ENCODE measurements around the gene OOSP1.
"Not testable (repeated sequence)": the region's sequence is repeated elsewhere in the genome, so short reads cannot be mapped to it uniquely, and the experiment has no call there.

Gene OOSP1

GRCh38 chr11:59962107-59962482, 23.9 kb downstream of the OOSP1 start:
- DNase-seq = no peak

GRCh38 chr11:59963733-59964132, 25.5 kb downstream of the OOSP1 start, which contains the start of gene OOSP4A:
Gene OOSP4A (plus strand): TSS chr11:59964033. CDS start chr11:59964033, 0 bp downstream.
- DNase-seq = no peak

GRCh38 chr11:59965424-59965823, 27.2 kb downstream of the OOSP1 start:
- DNase-seq = no peak

DNA sequence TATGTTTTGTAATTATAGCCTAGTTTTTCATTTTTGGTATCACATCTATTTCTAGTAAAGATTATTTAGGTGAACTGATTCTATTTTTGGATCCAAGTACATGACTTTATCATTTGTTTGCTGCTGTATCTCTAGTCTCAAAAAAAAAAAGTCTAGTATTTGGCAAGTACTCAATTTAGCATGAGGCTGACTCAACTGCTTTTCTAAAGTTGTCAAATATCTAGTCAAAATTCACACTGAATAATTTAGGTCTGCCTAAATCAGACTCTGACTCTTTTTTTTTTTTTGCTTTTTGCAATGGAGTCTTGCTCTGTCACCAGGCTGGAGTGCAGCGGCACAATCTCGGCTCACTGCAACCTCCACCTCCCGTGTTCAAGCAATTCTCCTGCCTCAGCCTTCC, 28.0 kb downstream of the OOSP1 start:
- DNase-seq = no peak

- no peak for DNase-seq
Observed at GRCh38 chr11:59967677-59968394, 29.6 kb downstream of the OOSP1 start.

- no peak for DNase-seq
Observed at GRCh38 chr11:59968395-59968783, 30.2 kb downstream of the OOSP1 start.

GRCh38 chr11:59973097-59973496, 34.9 kb downstream of the OOSP1 start:
- DNase-seq = no peak

DNA sequence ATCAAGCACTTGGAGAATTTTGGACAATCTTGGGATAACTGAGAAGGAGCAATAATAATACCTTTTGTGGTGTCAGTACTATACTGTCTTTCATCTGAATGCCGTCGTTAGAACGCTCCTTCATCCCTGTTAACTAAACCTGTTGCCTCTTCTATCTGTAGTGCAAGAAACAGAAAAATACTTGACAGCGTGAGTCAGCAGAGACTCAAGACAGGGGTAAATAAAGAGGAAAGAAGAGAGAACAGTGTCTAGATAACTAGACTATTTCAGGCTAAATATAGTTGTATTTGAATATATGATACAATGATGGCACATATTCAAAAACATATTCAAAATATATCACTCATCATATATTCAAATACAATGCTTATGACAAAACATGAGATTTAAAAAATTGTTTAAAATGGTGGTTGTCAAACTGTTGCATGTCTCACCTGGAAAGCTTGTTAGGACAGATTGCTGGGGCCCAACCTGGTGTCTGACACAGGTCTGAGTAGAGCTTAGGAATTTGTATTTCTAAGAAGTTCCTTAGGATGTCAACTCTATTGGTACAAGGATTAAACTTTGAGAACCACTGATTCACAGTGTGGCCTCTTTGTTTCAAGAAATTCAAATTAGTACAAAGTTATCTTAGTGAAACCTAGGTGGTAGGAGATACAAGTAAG, 43.0 kb downstream of the OOSP1 start:
- no peak for DNase-seq

DNA sequence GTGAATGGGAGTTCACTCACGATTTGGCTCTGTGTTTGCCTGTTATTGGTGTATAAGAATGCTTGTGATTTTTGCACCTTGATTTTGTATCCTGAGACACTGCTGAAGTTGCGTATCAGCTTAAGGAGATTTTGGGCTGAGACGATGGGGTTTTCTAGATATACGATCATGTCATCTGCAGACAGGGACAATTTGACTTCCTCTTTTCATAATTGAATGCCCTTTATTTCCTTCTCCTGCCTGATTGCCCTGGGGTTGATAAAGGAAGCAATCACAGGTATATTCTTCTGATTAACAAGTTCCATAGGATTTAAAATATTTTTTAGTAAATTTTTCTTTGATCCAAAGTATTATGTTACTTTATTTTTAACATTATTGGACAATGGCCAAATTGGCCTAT, 43.8 kb downstream of the OOSP1 start:
- not testable (repeated sequence) for DNase-seq

- no peak for DNase-seq
Observed at GRCh38 chr11:59983212-59983611, 45.0 kb downstream of the OOSP1 start.

GRCh38 chr11:59984368-59984767, 46.1 kb downstream of the OOSP1 start:
- DNase-seq = no peak

DNA sequence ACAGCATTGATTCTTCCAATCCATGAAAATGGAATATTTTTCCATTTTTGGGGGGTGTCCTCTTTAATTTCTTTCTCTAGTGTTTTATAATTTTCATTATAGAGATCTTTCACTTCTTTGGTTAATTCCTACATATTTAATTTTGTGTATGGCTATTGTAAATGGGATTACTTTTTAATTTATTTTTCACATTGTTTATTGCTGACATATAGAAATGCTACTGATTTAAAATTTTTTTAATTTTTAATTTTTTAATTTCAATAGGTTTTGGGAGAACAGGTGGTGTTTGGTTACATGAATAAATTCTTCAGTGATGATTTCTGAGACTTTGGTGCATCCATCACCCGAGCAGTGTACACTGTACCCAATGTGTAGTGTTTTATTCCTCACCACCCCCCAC, 52.2 kb downstream of the OOSP1 start:
- DNase-seq = no peak

DNA sequence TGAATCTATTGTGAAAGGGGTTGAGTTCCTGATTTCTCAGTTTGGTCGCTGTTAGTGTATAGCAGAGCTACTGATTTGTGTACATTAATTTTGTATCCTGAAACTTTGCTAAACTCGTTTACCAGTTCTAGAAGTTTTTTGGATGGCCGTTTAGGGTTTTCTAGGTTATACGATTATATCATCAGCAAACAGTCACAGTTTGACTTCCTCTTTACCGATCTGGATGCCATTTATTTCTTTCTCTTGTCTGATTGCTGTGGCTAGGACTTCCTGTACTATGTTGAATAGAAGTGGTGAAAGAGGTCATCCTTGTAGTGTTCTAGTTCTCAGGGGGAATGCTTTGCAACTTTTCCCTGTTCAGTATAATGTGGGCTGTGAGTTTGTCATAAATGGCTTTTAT, 54.2 kb downstream of the OOSP1 start:
- DNase-seq = no peak

DNA sequence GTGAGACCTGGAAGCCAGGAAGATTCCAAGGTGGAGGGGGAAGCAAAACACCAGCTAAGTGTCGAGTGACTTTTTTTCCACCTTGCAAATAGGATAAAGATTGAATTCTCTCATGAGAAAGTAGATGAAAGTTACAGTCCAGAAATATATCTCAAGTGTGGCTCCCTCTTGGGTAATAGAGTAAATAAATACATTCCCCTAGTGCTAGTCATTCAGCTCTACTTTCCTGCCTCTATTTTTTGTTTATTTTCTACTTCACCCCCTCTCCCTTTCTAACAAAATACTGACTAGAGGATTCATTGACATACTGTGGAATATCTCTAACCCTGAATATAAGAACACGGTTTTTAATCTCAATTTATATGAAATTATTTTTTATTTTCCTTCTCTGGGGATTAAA, 59.6 kb downstream of the OOSP1 start:
- no peak for DNase-seq

- no peak for DNase-seq
Observed at GRCh38 chr11:59999691-60000090, 61.5 kb downstream of the OOSP1 start.

GRCh38 chr11:60003729-60004128, 65.5 kb downstream of the OOSP1 start:
- DNase-seq = no peak

GRCh38 chr11:60005360-60005759, 67.1 kb downstream of the OOSP1 start:
- DNase-seq = no peak

Measured in NCI-H446 treated with DMSO at 0.1 percent for 48 hours (cell line).